Measurements from ENCODE around the gene BBC3. TPM values are rescaled to one million over a fixed set of nuclear protein-coding genes. Genes with fewer than 3 reads are reported as not detected.

BBC3 gene
- total RNA-seq, 3 donors from 2014 or later = 4.5 to 7.5 (median 6.4) TPM

Other genes starting within 250 kb of the BBC3 start
- 1 to 10 TPM in 1 of 3 donors, not detected in 2; 2.5 TPM for gene NPAS1, start 211.4 kb downstream of the BBC3 start, total RNA-seq
- gene TMEM160, start 182.6 kb downstream of the BBC3 start, total RNA-seq = 10 to 100 TPM; 31.1 to 45.7 (median 39.2) TPM
- 10 to 100 TPM; 17.7 to 23.4 (median 19.5) TPM for gene ZC3H4, start 117.4 kb downstream of the BBC3 start, total RNA-seq
- 10 to 100 TPM; 44.6 to 61.4 (median 55.7) TPM for gene SAE1, start 100.4 kb downstream of the BBC3 start, total RNA-seq
- gene CCDC9, start 25.3 kb upstream of the BBC3 start, total RNA-seq = 10 to 100 TPM in 2 of 3 donors, 1 to 10 TPM in 1; 9.4 to 15.1 (median 14.8) TPM
- 10 to 100 TPM in 1 of 3 donors, 1 to 10 TPM in 2; 5.3 to 10.5 (median 7.2) TPM for gene INAFM1, start 43.7 kb upstream of the BBC3 start, total RNA-seq
- gene C5AR1, start 78.7 kb upstream of the BBC3 start, total RNA-seq = 10 to 100 TPM in 2 of 3 donors, 1 to 10 TPM in 1; 7.5 to 20.0 (median 10.8) TPM
- 1 to 10 TPM; 2.9 to 8.8 (median 6.6) TPM for gene C5AR2, start 101.0 kb upstream of the BBC3 start, total RNA-seq
- 10 to 100 TPM in 2 of 3 donors, 1 to 10 TPM in 1; 6.2 to 20.6 (median 20.5) TPM for gene DHX34, start 118.1 kb upstream of the BBC3 start, total RNA-seq
- 10 to 100 TPM; 13.1 to 41.6 (median 17.1) TPM for gene MEIS3, start 188.3 kb upstream of the BBC3 start, total RNA-seq
- under 1 TPM in 2 of 3 donors, not detected in 1; under 0.01 to 0.29 TPM for gene SLC8A2, start 240.7 kb upstream of the BBC3 start, total RNA-seq